ENCODE results near the gene GPRIN2.
"Not testable (repeated sequence)": the region's sequence is repeated elsewhere in the genome, so short reads cannot be mapped to it uniquely, and the experiment has no call there.

GPRIN2 gene

GRCh38 chr10:46556515-46557318 is at the start of gene GPRIN2:
Gene GPRIN2, minus strand, starts transcription at chr10:46556658. Its CDS starts 5,922 bp downstream, at chr10:46550736.
- no peak for DNase-seq

DNA sequence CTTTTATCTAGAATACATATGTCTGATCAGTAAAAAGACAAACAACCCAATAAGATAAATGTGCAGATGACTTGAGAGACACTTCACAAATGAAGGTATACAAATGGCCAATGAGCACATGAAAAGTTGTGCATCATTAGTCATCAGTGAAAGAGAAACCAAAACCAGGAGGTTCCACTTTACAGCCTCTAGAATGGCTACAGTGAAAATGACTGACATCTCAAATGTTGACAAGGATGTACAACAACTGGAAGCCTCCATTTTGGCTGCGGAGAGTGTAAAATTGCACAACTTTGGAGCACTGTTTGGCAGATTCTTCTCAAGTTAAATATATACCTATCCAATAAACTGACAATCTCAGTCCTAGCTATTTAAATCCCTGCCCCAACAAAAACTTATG is 44.1 kb upstream of the GPRIN2 start:
- DNase-seq = not testable (repeated sequence)

DNA sequence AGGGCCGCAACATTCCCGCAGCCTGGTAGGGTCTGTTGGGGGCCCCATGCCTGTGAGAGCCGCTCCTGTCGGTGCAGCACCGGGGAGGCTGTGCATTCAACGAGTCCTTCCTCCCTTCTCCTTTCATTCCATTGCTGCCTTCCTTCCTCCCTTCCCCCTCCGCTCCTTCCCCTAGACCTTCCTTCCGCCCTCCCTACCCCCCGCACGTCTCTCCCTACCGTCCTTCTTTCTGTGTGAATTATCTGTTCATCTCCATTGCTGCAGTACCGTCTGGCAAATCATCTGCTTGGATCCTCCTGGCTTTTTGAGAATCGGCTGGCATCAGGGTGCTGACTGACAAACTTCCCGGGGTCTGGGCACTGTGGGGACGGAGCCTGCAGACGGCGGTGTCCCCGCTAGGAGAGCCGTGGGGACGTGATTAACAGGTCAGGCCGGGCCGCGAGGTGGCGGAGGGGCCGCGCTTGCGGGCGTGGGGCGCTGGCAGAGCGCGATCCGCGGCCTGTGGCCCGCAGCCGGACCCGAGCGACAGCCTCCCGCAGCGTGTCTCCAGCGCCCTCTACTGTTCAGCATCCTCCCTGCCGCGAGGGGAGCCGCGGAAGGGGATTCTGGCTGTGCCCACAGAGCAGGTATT is 41.3 kb upstream of the GPRIN2 start:
- DNase-seq = not testable (repeated sequence)

GRCh38 chr10:46596570-46596969 is 40.1 kb upstream of the GPRIN2 start:
- not testable (repeated sequence) for DNase-seq

DNA sequence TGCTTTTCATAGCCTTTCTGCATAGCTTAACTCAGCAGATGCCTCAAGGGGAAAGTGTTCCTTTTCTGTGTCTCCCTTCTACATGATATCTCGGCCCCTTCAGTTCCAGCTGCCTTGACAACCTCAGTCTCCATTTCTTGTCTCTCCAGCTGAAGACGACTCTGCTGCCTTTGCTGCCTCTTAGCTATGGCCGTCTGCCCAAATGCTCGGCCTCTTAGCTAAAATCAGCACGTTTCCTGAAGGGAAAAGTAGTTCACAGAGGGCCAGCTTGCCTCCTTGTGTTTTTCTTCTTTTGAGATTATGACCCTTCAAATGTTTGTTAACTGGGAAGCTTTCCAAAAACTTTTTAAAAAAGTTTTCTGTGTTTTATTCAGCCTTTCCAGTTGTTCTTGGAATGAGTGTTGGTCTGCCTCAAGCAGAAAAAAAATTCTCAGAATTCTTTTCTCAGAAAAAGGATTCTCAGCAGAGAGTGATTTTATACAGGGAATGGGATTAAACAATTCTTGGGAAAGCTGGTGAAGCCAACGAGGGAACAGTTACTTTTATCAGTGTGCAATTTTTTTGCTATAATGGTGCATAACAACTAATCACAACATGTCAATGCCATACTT is 38.1 kb upstream of the GPRIN2 start:
- not testable (repeated sequence) for DNase-seq

DNA sequence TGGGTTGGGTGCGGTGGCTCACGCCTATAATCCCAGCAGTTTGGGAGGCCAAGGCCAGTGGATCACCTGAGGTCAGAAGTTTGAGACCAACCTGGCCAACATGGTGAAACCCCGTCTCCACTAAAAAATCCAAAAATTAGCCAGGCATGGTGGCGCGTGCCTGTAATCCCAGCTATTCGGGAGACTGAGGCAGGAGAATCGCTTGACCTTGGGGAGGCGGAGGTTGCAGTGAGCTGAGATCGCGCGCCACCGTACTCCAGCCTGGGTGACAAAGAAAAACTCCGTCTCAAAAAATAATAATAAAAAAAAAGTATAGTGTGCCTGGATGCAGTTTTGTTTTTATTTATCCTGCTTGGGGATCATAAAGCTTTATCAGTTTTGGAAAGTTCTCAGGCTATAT is 36.8 kb upstream of the GPRIN2 start:
- not testable (repeated sequence) for DNase-seq

GRCh38 chr10:46591053-46591452 is 34.6 kb upstream of the GPRIN2 start:
- not testable (repeated sequence) for DNase-seq

- DNase-seq = not testable (repeated sequence)
These were observed 33.1 kb upstream of the GPRIN2 start for GRCh38 chr10:46589589-46589988.

DNA sequence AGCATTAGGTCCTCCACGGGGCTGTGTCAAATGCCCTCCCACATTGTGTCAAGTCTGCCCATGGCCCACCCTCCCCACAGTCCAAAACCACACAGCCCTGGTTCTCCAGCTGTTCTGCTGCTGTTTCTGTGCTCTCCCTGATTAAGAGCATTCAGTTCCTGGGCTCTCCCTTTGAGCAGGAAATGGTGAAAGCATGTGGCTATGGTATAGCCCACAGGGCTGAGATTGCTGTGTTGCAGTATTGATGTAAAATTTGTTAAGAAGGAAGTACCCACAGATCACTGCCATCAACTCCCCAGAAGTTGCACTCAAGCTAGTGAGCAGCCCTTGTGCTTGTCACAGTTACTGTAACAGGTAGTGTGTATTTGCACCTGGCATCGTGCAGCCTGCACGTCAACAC is 31.8 kb upstream of the GPRIN2 start:
- not testable (repeated sequence) for DNase-seq

DNA sequence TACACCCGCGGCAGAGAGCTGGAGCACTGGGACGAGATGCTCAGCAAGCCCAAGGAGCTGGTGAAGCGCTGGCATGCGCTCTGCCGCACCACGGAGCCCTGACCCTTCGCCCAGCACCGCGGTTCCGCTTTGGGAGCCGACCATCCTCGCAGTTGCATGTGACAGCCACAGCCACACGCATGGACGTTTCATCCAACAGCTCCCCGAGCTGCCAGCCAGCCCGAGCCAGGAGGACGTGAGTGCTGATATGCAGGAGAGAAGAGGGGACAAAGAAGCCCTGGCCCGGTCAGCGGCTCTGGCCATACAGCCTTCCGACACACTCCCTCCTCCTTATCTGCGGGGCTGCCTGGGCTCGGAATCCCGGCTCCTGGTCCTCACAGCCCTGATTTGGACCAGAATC is 31.1 kb upstream of the GPRIN2 start:
- not testable (repeated sequence) for DNase-seq

GRCh38 chr10:46585246-46585645 is 28.8 kb upstream of the GPRIN2 start:
- not testable (repeated sequence) for DNase-seq

GRCh38 chr10:46584196-46584595 is 27.7 kb upstream of the GPRIN2 start:
- DNase-seq = not testable (repeated sequence)

DNA sequence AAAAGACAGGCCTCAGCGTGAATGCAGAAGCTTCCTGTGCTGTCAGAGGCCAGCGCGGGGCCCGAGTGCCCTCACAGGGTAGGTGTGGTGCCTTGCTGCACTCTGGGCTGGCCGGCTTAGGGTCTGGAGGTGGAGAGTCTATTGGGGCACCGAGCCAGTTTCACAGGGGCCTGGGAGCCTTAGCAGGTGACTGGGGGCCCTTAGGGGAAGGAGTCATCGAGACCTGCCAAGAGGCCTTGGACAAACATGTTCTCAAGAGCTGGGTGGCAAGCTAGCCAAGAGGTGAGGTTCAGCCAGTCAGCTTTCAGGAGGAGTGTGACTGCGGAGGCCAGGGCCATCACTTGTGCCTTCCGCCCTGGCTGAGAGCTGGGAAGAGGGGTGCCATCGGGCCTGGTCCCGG is 26.1 kb upstream of the GPRIN2 start:
- DNase-seq = not testable (repeated sequence)

- not testable (repeated sequence) for DNase-seq
These were observed 25.5 kb upstream of the GPRIN2 start for GRCh38 chr10:46581997-46582396.

DNA sequence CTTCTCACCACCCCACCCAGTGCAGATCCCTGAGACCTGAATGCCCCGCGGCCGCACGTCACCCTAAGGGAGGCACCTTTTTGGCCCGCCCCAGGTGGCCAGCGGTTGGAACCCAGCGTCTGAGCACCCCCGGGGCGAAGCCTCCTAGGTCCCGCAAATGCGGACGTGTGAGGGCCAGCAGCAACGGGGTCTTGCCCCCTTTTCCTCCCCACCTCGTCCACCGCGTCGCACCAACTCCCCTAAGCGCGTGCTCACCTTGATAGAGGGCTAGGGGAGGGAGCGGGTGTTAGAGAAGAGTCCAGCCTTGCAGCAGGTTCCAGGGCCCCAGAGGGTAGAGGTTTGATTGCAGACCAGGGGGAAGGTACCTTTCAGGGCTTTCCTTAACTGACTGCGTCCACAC is 22.9 kb upstream of the GPRIN2 start:
- not testable (repeated sequence) for DNase-seq

DNA sequence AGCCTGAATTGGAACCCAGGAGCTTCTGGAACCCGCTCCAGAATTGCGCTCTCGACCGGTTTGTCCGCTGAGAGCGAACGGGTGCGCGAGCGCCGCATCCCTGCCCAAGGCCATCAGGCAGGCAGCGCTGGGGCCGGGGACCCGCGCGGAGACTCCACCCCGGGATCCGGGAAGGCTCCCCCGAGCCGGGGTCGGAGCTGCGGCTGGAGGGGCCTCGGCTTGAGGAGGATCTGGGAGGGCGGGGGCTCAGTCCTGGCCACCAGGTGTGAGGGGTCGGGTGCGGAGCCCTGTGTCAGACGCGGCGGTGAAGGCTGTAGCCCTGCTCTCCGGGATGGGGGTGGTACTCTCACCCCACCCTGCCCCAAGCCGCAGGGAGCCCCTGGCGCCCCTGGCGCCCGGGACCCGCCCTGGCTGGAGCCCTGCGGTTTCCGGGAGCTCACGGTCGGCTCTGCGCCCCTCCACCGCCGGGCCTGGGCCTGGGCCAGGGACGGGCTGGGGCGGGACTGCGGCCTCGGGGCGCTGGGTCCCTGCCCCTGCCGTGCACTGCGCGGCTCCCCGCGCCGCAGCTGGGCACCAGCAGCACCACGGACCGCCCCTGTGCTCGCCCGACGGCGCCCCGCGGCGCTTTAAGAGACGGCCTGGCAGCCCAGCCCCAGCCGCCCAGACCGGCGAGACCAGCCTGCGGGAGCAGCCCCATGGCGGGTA is 22.2 kb upstream of the GPRIN2 start, which contains the start of gene SYT15:
Gene SYT15 (plus strand): TSS at position 655 of the 705 bp plus-strand sequence. CDS start 41 bp downstream, at position 696.
- not testable (repeated sequence) for DNase-seq

- not testable (repeated sequence) for DNase-seq
These were observed 21.4 kb upstream of the GPRIN2 start for GRCh38 chr10:46577624-46578473.

DNA sequence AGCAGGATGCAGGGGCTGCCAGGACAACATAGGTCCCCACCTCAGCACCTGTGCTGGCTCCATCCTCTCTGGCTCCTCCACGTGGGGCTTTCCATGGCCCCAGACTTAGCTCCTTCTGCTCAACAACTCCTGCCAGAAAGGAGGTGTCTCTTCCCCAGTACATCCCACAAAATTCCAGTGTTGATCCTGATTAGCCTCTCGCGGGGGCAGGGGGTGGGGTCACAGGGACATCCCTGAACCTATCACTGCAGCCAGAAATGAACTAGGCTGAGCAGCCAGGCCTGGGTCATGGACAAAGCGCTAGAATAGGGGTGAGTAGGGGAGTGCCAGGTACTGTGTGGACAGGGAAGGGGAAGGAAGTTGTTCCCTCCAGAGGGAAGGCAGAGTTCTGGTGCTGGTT is 17.4 kb upstream of the GPRIN2 start:
- DNase-seq = not testable (repeated sequence)

DNA sequence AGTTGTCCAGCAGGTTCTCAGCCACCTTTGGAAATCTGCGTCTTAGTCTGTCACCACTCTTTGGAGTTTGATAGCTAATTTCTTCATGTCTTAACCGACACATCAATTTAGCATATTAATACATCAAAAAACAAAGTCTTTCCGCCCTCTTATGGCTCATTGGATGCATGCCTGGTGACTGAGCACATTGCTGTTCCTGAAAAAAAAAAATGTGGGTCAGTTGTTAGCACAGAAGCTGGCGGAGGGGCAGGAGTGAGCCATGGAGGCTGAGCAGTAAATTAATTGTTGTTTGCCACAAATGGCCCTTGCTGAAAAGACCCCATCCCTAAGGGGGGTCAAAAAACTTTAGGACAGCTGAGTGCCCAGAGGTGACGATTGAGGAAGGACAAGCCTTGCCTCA is 16.9 kb upstream of the GPRIN2 start:
- not testable (repeated sequence) for DNase-seq

DNA sequence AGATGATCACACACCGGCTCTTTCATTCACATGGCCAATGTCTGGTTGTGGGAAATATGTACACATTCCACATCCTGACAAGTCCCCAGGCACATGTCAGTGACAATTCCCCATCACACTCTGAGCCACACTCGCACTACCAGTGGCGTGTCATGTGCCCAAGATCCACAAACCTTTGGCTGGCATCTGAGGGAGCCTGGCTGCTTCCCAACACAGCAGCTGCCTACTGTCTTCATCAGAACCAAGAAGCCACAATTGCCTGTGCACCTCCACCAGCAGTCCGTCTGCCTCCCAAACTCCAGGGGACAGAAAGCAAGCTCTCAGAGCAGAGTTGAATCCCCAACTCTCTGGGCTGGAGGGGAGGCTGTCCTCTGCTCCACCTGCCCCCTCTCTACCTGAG is 16.3 kb upstream of the GPRIN2 start:
- not testable (repeated sequence) for DNase-seq

DNA sequence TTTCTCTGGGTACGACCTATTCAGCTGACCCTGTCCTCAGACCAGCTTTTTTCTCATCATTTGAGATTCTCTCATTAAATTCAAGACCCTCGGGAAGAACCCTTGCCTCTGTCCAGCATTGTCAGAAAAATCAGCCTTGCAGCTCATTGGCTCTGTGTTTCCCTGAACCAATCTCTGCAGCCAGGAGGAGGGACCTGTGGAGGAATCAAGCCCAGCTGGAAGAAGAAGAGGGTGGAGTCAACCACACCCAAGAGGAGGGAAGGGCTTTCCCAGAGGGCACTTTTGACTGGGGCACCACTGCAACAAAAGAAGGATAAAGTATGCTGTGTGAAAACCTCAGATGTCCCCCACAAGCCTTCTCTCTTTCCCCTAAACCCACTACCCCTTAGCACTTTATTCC is 14.2 kb upstream of the GPRIN2 start:
- DNase-seq = not testable (repeated sequence)

- not testable (repeated sequence) for DNase-seq
These were observed 10.7 kb upstream of the GPRIN2 start for GRCh38 chr10:46567151-46567550.

Measured in NCI-H82 (cell line).